Fibroblast of villous mesenchyme (primary cell): ENCODE data around the gene RDX. TPM values are rescaled to one million over a fixed set of nuclear protein-coding genes. Genes with fewer than 3 reads are reported as not detected.
"Not testable (repeated sequence)": the region's sequence is repeated elsewhere in the genome, so short reads cannot be mapped to it uniquely, and the experiment has no call there.

Source experiments
- DNase-seq: peaks from one replicate; pipeline ENCODE4 v3.0.0-alpha.2; 2010; ENCODE audit warnings: low read depth
- H3K4me3 ChIP-seq: 2 replicates; pipeline ENCODE4 v1.5.1; 2011; ENCODE audit warnings: low read depth, mild to moderate bottlenecking, low read length
- CTCF ChIP-seq: IDR thresholded peaks from 2 replicates; pipeline ENCODE4 v1.5.1; 2012; ENCODE audit warnings: low read depth, mild to moderate bottlenecking, low read length; ENCODE audit not compliant: insufficient read depth
- total RNA-seq: library from RNA; depleted of rRNA; stranded (reverse); fragments of >200 nt; gene quantifications from 2 replicates; pipeline ENCODE4 v1.2.3, GENCODE V29; 2012

RDX gene
- total RNA-seq, 1 donor = 84.2 TPM

- TF ChIP-seq CTCF = no peak
- DNase-seq = no peak
- H3K4me3 ChIP-seq = no peak overlapping the region
Observed at GRCh38 chr11:110290591-110291334, 5.7 kb downstream of the RDX start.

DNA sequence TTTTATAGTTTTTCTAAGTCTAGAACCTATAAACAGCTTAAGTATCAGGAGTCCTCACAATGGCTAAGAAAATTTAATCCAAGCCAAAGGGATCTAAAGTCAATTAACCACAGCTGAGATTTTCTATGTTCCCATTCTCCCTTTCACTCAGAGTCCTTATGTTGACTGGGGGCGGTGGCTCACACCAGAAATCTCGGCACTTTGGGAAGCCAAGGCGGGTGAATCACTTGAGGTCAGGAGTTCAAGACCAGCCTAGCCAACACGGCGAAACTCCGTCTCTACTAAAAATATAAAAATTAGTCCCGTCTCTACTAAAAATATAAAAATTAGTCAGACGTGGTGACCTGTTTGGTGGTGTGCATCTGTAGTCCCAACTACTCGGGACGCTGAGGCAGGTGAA lies 6.9 kb downstream of the RDX start:
- no peak overlapping the region for H3K4me3 ChIP-seq
- DNase-seq = no peak
- TF ChIP-seq CTCF = no peak

DNA sequence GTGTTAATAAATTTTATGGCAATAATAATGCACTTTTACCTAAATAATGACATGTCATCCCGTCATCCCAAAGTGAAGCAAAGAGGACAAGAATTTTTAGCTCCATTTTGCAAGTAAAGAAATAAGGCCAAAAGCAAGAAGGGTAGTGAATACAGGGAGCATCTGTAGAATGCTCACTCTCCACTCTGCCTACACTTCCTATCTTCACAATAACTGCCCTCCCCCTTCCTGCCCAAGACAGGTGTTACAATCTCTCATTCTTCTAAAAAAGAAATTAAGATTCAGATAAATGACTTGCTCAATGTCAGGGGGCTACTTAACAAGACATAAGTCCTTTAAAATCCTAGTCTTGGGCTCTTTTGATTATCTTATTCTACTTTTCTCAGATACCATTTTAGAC lies 8.9 kb downstream of the RDX start:
- TF ChIP-seq CTCF = no peak
- DNase-seq = no peak
- no peak overlapping the region for H3K4me3 ChIP-seq

GRCh38 chr11:110286298-110287040 lies 9.9 kb downstream of the RDX start:
- TF ChIP-seq CTCF = no peak
- DNase-seq = no peak
- no peak overlapping the region for H3K4me3 ChIP-seq

DNA sequence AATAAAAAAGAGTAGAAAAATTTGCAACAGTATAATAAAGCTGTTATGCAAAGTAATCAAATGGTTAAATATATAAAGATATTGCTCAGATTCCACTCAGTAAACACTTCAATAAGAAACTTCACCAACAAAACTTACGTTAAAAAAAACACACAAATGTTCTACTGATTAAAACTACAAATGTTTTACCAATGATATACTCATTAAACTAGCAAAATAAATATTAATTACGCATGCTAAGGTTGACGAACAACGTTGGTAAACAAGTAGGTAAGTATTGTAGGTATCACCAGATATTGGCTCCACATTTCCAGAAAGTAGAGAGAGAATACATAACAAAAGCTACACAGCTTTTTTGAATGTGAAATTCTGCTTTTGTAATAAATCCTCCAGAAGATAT lies 12.6 kb downstream of the RDX start:
- DNase-seq = no peak
- no peak for TF ChIP-seq CTCF
- no peak overlapping the region for H3K4me3 ChIP-seq

DNA sequence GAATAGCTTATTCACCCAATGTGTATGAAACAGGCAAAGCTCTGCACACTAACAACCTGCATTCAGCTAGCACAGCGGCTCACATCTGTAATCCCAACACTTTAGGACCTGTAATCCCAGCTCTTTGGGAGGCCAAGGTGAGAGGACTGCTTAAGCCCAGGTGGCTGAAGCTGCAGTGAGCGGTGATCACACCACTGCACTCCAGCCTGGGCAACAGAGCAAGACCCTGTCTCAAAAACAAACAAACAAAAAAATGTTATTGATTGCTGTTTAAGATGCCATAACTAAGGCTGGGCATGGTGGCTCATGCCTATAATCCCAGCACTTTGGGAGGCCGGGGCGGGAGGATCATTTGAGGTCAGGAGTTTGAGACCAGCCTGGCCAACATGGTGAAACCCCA lies 15.8 kb downstream of the RDX start:
- not testable (repeated sequence) for DNase-seq

DNA sequence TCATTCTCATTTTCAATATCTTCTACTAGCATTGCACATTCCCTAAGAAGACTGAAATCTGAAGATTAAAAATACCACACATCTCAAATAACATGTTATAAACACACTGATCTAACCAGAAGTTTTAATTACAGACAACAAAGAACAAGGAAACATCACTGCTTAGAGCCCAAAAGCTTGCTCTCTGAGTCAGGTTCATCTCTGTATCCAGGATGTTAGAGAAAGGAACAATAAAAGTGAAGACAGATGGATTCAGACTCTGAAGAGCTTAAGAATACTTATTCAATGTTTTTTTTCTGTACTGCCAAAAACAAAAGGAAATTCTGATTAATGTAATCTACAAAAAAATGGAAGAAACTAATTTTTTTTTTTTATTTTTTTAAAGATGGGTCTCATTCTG lies 16.5 kb downstream of the RDX start:
- no peak for TF ChIP-seq CTCF
- no peak for DNase-seq
- no peak overlapping the region for H3K4me3 ChIP-seq

More for the DNA sequence above, 15.8 kb downstream of the RDX start:
- H3K4me3 ChIP-seq = not testable (repeated sequence)
